ENCODE data around the gene HPGD.

Gene HPGD

DNA sequence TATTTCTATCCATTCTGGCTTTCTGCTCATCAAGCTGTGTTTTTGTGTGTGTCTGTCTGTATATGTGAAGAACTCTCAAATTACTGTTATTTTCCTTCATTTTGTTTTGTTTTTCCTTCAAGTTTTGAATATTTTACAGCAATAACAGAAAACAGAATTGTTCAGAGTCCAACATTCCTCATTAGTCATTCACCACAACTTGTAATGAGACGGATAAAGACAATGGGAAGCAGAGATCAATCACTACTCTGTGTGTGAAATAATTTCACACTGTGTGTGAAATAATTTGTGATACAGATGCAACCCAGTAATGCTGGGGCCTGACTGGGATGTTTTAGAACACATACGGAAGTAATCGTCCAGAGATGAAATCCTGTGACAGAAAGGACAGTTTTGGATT is 55.2 kb downstream of the HPGD start:
- DNase-seq: no peak

GRCh38 chr4:174464949-174465348 is 57.3 kb downstream of the HPGD start:
- no peak for DNase-seq

GRCh38 chr4:174461466-174462106 is 60.7 kb downstream of the HPGD start:
- DNase-seq: no peak

GRCh38 chr4:174460684-174461083 is 61.6 kb downstream of the HPGD start:
- DNase-seq: no peak

DNA sequence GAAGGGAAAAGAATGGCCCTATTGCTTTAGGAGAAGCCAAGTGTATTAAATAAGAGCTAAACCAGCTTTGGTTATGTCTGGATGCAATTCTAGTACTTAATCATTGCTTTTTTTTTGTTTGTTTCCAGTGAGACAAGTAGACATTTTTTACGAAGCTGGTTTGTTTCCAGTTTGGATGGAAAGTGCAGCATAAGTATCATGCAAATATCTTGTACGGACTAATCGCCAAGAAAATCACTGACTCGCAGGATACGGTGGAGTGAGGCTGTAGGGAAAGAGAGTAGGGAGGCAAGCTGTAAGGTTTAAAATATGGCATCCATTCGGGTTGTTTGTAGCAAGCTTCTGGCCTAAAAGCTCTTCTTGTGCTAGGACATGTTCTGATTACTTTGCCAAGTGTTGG is 64.8 kb downstream of the HPGD start:
- DNase-seq: no peak

DNA sequence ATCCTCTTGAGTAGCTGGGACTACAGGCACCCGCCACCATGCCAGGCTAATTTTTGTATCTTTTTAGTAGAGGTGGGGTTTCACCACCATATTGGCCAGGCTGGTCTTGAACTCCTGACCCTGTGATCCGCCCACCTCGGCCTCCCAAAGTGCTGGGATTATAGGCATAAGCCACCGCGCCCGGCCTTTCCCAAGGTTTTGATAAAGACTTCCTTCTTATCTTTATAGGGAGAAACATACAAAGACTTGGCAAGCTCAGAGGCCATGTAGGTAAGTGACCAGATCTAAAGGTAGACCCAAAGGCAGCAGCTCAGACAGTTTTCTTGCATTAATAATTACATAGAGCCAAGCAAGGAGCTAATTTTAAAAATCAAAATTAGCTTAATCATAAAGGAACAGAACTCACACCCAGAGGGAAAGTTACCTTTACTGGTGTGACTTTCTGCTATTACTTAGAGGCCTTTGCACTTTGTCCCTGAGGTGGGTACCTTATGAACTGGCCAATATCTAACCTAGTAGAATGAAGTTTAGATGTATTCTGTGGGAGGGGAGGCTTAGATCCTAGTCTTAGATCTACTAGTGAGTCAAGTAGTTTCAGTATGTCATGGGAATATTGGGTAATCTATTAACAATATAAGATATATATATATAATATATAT is 67.3 kb downstream of the HPGD start:
- no peak for DNase-seq

DNA sequence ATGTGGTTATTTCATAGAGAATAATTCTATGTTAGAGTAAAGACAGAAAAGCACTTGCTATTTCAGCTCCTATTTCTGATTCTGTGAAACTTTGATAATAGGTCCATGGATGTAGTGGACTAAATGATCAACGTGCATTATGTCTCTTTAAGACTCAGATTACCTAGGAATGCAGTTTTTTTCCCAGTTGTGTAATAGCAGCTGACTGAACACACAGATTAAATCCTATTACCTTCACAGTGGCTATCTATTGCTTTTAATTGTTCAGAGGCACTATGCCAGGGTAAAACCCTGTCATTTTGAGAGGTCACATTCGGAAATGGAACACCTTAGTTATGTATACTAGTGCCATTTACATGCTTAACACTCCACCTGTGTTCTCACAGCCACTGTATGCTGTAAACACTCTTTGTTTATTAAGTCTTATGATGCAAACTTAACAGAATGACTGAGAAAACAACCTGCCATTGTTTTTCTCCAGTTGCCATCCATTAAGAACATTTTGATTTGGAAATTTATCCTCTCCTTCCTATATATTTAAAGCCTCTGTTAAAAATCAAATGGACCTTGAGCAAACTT is 70.5 kb downstream of the HPGD start:
- DNase-seq: no peak

- no peak for DNase-seq
These were observed 71.5 kb downstream of the HPGD start for GRCh38 chr4:174450786-174451125.

DNA sequence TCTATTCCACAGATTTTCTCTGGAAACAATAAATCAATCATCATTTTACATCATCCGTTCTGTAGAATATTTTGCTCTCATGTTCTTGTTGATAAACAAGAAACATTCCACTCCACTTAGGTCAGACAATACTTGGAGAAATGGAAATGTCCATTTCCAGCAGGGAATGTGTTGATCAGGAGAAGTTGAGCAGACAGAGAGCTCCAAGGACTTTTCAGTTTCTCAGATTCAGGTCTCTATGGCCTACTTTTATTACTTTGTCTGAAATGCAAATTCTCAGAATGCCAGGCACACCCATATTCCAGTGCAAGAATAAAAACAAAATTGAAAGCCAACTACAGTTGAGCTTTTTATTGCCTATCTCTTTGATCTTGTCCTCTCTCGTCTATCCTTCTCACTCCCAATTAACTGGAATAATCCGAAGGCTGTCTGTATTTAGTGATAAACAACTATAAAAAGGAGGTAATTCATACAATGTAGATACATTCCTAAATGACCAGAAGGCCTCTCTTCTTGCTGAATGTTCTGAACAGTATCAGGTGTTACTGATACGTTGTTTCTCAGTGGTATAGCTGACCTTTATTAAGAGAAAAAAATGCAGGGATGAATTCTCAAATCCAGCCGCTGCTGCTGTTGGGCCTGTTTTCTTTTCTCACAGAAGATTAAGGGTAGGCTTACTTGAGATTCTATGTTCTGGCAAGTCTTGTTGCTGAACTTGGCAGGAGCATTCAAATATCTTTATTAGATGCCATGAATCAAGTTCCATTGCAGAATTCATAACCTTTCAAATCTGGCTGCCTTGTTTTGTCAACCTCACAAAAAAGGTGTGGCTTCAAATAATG is 72.1 kb downstream of the HPGD start:
- DNase-seq: no peak

GRCh38 chr4:174449152-174449551 is 73.1 kb downstream of the HPGD start:
- no peak for DNase-seq

DNA sequence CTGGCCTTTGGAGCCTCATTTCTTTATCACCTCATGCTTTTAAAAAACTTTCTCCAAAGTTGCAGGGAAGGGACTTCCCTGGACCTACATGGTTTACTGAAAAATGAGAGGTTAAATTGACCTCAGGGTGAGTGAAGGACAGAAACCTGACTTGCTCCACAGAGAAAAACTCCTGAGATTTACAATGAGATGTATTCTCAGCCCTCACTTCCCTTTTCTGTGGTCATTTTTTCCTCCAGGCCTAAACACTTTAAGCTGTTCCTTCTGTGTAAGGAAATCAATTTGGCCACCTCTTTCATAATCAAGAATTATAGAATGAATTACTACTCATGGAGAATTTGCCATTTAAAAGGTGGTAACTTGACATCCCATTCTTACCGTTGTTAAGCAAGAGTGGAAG is 77.9 kb downstream of the HPGD start:
- no peak for DNase-seq

Data from hematopoietic multipotent progenitor cell treated with erythropoietin and hydrocortisone succinate and interleukin-3 and kit ligand, for 8 days (in vitro differentiated cells).